ENCODE data around the gene BICDL2. TPM values are rescaled to one million over a fixed set of nuclear protein-coding genes. Genes with fewer than 3 reads are reported as not detected.

The BICDL2 gene
- total and polyA plus RNA-seq, 9 of the 15 experiments (the other 6 are each of a cell fraction or from before 2014, with no cell fraction given), result 0.09 to 0.28 (median 0.09) TPM; not detected in 6

DNA sequence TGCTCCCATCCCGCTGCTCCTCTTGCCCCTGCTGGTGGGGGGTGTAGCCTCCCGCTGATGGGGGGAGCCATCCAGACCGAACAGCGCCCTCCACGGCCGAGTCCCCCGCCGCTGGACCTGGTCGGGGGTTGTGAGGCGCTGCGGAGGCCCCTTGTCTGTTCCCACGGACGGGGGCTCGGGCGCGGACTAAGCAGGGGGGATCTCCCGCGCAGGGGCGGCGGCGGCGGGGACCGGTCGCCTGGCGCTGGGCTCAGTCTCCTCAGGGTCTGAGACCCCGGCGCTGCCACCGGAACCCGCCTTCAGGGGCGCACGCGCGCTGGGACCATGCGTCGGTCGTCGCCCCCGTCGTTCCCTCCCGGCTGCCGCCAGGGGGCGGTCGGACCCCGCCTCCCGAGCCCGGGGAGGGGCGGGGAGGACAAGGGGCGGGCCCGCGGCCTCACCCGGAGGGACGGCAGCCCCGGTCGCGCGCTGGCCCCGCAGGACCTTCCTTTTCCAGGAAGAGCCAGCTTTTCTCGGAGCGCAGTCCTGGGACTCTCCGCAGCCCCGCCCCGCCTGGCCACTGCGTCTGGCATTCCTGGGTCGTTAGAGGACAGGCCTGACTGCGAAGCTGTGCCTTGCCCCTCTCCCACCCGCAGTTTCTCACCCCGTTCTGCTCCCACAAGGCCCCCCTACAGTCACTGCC, 22.4 kb upstream of the BICDL2 start (continued):
- TF ChIP-seq, protein P1, sequence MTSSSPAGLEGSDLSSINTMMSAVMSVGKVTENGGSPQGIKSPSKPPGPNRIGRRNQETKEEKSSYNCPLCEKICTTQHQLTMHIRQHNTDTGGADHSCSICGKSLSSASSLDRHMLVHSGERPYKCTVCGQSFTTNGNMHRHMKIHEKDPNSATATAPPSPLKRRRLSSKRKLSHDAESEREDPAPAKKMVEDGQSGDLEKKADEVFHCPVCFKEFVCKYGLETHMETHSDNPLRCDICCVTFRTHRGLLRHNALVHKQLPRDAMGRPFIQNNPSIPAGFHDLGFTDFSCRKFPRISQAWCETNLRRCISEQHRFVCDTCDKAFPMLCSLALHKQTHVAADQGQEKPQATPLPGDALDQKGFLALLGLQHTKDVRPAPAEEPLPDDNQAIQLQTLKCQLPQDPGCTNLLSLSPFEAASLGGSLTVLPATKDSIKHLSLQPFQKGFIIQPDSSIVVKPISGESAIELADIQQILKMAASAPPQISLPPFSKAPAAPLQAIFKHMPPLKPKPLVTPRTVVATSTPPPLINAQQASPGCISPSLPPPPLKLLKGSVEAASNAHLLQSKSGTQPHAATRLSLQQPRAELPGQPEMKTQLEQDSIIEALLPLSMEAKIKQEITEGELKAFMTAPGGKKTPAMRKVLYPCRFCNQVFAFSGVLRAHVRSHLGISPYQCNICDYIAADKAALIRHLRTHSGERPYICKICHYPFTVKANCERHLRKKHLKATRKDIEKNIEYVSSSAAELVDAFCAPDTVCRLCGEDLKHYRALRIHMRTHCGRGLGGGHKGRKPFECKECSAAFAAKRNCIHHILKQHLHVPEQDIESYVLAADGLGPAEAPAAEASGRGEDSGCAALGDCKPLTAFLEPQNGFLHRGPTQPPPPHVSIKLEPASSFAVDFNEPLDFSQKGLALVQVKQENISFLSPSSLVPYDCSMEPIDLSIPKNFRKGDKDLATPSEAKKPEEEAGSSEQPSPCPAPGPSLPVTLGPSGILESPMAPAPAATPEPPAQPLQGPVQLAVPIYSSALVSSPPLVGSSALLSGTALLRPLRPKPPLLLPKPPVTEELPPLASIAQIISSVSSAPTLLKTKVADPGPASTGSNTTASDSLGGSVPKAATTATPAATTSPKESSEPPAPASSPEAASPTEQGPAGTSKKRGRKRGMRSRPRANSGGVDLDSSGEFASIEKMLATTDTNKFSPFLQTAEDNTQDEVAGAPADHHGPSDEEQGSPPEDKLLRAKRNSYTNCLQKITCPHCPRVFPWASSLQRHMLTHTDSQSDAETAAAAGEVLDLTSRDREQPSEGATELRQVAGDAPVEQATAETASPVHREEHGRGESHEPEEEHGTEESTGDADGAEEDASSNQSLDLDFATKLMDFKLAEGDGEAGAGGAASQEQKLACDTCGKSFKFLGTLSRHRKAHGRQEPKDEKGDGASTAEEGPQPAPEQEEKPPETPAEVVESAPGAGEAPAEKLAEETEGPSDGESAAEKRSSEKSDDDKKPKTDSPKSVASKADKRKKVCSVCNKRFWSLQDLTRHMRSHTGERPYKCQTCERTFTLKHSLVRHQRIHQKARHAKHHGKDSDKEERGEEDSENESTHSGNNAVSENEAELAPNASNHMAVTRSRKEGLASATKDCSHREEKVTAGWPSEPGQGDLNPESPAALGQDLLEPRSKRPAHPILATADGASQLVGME (CRISPR knock-in tag; IDR thresholded peaks at IDR 0.05), result no peak
- TF ChIP-seq FOXP1 (CRISPR knock-in tag; IDR thresholded peaks at IDR 0.05) (peak; percentile 55; the same call in 1 of the 2 replicates), TGIF2 (CRISPR knock-in tag; IDR thresholded peaks at IDR 0.05) (peak; percentile 85; the same call in 1 of the 2 replicates), SREBF2 (CRISPR knock-in tag; IDR thresholded peaks at IDR 0.05) (no peak), ZNF174 (CRISPR knock-in tag; IDR thresholded peaks at IDR 0.05) (no peak), ZNF146 (CRISPR knock-in tag; IDR thresholded peaks at IDR 0.05; ENCODE audit: unreplicated experiment) (no peak), ZKSCAN1 (IDR thresholded peaks at IDR 0.05; ENCODE audit: low read depth, low read length) (no peak), ZNF121 (CRISPR knock-in tag; conservative IDR thresholded peaks at IDR 0.05) (no peak), NFYB (IDR thresholded peaks at IDR 0.05; ENCODE audit: extremely low read depth, insufficient read length) (no peak), CBX1 (IDR thresholded peaks at IDR 0.05; ENCODE audit: low read depth) (no peak), NCOA1 (IDR thresholded peaks at IDR 0.05; ENCODE audit: low read depth) (no peak)
- TF ChIP-seq, protein P2, sequence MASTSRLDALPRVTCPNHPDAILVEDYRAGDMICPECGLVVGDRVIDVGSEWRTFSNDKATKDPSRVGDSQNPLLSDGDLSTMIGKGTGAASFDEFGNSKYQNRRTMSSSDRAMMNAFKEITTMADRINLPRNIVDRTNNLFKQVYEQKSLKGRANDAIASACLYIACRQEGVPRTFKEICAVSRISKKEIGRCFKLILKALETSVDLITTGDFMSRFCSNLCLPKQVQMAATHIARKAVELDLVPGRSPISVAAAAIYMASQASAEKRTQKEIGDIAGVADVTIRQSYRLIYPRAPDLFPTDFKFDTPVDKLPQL (IDR thresholded peaks at IDR 0.05; ENCODE audit: extremely low read depth, insufficient read length), result no peak
- TF ChIP-seq, protein P3, sequence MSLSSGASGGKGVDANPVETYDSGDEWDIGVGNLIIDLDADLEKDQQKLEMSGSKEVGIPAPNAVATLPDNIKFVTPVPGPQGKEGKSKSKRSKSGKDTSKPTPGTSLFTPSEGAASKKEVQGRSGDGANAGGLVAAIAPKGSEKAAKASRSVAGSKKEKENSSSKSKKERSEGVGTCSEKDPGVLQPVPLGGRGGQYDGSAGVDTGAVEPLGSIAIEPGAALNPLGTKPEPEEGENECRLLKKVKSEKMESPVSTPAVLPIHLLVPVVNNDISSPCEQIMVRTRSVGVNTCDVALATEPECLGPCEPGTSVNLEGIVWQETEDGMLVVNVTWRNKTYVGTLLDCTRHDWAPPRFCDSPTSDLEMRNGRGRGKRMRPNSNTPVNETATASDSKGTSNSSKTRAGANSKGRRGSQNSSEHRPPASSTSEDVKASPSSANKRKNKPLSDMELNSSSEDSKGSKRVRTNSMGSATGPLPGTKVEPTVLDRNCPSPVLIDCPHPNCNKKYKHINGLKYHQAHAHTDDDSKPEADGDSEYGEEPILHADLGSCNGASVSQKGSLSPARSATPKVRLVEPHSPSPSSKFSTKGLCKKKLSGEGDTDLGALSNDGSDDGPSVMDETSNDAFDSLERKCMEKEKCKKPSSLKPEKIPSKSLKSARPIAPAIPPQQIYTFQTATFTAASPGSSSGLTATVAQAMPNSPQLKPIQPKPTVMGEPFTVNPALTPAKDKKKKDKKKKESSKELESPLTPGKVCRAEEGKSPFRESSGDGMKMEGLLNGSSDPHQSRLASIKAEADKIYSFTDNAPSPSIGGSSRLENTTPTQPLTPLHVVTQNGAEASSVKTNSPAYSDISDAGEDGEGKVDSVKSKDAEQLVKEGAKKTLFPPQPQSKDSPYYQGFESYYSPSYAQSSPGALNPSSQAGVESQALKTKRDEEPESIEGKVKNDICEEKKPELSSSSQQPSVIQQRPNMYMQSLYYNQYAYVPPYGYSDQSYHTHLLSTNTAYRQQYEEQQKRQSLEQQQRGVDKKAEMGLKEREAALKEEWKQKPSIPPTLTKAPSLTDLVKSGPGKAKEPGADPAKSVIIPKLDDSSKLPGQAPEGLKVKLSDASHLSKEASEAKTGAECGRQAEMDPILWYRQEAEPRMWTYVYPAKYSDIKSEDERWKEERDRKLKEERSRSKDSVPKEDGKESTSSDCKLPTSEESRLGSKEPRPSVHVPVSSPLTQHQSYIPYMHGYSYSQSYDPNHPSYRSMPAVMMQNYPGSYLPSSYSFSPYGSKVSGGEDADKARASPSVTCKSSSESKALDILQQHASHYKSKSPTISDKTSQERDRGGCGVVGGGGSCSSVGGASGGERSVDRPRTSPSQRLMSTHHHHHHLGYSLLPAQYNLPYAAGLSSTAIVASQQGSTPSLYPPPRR (CRISPR knock-in tag; IDR thresholded peaks at IDR 0.05; ENCODE audit: borderline replicate concordance), result no peak
- TF ChIP-seq, protein P4, sequence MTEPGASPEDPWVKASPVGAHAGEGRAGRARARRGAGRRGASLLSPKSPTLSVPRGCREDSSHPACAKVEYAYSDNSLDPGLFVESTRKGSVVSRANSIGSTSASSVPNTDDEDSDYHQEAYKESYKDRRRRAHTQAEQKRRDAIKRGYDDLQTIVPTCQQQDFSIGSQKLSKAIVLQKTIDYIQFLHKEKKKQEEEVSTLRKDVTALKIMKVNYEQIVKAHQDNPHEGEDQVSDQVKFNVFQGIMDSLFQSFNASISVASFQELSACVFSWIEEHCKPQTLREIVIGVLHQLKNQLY (CRISPR knock-in tag; conservative IDR thresholded peaks at IDR 0.05), result no peak
- TF ChIP-seq, protein P5, sequence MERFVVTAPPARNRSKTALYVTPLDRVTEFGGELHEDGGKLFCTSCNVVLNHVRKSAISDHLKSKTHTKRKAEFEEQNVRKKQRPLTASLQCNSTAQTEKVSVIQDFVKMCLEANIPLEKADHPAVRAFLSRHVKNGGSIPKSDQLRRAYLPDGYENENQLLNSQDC (CRISPR knock-in tag; IDR thresholded peaks at IDR 0.05), result no peak

Measured in K562 (cell line).